COLO668 (cell line): Measurements from ENCODE around the gene DBET.
"Not testable (repeated sequence)": the region's sequence is repeated elsewhere in the genome, so short reads cannot be mapped to it uniquely, and the experiment has no call there.

Experiments used
- DNase-seq: peaks from one replicate; lab custom pipeline; 2025; ENCODE audit not compliant: unreplicated experiment; lab: John Stamatoyannopoulos, UW

The DBET gene

DNA sequence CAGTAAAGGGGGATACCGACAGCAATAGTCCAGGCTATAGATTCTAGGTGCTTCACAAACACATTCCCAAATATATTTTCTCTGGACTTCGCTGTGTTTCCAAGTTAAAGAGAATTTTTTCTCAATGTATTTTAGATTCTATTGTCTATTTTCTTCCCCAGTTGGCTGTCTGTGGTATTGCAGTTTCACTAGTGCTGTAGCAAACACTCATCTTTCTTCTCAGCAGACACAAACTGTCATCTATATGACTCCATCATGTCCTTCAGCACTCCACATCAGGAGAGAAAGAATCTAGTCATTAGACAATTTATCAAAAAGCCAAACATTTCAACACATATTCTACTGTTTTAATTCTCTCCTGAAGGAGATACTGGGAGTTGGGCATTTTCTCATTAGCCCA lies at the start of gene DBET:
Gene DBET, plus strand, starts transcription at position 161 of the 400 bp plus-strand sequence.
- not testable (repeated sequence) for DNase-seq

DNA sequence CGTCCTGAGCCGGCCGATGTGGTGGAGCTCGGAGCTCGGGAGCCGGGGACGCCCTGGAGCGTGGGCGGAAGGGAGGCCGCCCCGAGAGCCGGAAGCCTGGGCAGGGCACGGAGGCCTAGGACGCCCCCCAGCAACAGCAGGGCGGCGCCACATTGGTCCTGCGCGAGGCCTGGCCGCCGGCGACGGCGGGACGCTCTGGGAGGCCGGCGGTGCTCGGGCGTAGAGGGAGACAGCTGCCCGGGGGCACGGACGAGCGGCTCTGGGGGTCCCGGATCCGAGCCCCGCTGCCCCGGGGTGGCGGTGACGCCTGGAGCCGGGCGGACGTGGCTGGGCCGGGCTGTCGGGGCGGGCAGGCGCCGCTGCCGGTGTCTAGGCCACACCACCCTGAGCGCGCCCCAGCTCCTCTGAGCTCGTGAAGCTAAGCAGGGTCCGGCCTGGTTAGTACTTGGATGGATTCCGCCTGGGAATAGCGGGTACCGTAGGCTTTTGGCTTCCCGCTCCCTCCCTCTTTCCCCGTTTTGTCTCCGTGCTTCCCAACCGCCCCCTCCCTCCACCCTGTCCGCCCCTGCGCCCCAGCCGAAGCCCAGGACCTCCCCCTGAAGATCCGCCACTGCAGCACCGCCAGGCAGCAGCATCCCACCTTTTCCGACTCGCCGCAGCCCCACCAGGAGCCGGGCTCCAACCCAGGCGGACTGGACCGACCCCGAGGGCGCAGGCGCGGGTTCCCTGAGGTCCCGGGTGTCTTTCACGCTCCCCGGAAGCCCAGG lies 49.3 kb upstream of the DBET start:
- DNase-seq: no peak

DNA sequence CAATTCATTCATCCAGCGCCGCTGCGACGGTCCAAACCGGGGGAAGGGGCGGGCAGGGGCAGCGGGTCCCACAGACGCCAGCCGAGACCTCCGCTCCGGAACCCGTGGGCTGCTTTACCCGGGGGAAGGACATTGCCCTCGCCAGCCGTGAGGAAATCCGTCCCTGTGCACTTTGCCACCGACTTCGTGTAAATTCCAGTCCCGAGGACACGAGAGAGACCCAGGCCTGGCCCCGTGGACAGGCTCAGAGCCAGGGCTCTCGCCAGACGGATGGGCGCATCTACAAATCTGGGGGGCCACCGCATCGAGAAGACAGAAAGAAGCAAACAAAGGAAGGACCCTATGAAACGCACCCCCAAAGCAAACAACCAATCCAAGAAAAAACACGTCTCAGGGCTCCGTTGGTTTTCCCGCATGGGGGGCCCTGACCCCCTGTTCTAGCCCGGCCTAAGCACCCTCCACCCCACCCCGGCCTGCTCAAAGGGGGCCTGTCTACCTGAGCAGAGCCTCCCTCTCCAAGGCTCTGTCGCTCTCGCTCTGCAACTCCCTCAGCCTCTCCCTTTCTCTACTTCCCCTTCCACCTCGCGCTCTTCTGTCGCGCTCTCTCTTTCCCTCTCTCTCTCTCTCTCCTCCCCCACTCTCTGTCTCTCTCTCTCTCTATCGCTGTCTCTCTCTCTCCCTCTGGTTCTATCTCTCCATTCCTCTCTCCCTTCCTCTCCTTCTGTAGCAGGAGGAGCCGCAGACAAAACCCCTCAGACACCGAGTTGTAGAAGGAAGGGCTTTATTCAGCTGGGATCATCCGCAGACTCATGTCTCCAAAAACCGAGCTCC lies 48.5 kb upstream of the DBET start:
- no peak for DNase-seq

DNA sequence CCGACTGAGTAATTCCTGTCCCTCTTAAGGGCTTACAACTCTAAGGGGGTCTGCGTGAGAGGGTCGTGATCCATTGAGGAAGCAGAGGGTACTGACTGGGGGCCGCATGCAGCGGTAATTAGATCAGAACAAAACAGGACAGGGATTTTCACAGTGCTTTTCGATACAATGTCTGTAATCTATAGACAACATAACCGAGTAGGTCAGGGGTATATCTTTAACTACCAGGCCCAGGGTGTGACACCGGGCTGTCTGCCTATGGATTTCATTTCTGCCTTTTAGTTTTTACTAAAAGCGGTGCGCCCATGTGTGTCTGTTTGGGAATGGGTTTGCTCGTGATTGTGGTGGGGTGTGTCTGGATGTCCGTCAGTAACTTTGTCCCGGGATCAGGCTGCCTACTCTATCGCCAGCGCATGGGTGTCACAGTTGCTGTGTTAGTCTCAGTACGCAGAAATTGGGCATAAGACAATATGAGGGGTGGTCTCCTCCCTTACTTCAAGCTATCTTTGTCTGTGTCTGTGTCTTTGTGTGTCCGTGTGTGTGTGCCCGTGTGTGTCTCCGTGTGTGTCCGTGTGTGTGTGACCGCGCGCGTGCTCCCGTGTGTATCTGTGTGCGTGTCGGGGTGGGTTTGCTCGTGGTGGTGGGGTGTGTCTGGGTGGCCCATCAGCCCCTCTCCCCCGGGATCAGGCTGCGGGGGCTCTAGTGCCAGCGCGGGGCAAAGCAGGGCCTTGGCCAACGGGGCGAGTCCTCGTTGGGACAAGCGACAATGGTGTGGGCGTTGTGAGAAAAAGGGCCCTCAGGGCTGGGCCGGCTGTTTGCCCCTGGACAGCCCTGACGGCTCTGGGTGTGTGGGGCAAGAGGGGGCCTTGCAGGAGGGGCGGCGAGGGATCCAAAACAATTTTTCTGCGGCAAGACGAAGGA lies 47.7 kb upstream of the DBET start:
- DNase-seq: no peak

DNA sequence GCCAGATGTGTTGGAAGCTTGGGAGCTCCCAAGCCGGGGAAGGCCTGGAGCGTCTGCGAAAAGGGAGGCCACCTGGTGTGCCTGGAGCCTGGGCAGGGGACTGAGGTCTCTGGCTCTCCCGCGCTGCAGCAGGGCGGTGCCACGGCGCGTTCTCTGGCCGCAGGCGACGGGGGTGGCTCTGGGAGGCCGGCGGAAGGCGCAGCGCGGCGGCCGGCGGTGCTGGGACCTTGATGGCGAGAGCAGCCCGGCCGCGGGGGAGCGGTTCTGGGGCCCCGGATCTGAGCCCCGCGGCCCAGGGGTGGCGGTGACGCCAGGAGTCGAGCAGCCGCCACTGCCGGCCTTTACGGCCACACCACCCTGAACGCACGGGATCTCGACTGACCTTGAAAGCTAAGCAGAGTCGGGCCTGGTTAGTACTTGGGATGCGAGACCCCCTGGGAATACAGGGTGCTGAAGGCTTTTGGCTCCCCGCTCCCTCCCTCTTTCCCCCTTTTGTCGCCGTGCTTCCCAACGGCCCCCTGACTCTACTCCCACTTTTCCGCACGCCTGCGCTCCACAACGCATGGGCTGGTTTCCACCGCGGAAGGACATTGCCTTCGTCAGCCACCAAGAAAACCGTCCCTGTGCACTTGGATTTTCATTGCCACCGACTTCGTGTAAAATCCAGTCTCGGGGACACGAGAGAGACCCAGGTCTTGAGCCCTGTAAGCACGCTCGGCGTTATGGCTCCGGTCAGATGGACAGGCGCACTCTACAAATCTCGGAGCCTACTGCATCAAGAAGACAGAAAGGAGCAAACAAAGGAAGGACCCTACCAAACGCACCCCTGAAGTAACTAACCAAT lies 46.7 kb upstream of the DBET start:
- DNase-seq: no peak

DNA sequence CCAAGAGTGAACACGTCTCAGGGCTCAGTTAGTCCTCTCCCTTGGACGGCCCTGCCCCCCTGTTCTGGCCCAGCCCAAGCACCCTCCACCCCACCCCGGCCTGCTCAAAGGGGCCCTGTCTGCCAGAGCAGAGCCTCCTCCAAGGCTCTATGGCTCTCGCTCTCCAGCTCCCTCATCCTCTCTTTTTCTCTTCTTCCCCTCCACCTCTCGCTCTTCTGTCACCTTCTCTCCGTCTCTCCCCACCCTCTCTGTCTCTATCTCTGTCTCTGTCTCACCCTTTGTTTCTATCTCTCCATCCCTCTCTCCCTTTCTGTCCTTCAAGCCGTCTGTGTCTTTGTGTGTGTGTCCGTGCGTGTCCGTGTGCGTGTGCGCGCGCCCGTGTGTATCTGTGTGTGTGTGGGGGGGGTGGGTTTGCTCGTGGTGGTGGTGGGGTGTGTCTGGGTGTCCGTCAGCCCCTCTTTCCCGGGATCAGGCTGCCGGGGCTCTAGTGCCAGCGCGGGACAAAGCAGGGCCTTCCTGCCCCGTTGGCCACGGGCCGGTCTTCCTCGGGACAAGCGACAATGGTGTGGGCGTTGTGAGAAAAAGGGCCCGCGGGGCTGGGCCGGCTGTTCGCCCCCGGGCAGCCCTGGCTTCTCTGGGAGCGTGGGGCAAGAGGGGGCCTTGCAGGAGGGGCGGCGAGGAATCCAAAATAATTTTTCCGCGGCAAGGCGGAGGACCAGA lies 45.9 kb upstream of the DBET start:
- no peak for DNase-seq

DNA sequence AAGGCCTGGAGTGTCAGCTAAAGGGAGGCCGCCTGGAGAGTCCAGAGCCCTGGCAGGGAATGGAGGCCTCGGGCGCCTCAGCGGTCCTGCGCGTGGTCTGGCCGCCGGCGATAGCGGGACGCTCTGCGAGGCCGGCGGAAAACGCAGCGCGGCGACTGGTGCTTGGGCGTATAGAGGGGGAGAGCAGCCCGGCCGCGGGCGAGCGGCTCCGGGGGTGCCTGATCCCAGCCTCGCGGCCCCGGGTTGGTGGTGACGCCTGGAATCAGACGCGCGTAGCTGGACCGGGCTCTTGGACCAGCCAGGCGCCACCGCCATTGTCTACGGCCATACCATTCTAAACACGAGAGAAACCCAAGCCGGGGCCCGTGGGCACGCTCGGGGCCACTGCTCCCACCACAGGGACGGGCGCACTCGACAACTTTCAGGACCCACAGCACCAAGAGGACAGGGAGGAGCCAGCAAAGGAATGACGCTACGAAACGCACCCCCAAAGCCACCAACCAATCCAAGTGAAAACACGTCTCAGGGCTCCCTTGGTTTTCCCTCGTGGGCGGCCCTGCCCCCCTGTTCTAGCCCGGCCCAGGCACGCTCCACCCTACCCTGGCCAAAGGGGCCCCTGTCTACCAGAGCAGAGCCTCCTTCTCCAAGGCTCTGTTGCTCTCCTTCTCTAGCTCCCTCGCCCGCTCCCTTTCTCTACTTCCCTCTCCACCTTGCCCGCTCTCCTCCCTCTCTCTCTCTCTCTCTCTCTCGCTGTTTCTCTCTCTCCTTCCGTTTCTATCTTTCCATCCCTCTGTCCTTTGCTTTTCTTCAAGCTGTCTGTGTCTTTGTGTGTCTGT lies 45.1 kb upstream of the DBET start:
- no peak for DNase-seq

DNA sequence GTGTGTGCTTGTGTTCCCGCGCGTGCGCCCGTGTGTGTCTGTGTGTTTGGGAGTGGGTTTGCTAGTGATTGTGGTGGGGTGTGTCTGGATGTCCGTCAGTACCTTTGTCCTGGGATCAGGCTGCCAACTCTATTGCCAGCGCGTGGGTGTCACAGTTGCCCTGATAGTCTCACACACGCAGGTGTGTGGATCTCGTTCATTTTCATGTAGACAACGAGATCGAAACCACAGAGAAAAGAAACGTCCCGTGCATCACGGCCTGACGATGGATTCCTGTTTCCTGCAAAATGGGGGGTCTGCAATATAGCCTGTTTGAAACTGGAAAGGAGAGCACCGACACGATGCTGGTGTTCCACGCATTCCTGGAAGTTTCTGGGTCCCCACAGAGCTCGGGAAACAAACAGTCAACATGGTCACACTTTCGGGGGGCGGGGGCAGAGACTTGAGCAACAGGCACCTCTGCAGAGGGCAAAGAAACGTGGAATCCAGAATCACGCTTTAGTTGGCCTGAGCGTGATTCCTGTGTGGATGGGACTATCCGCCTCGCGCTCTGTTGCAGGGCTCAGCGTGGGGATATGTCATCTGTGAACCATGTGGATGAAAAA lies 44.3 kb upstream of the DBET start:
- not testable (repeated sequence) for DNase-seq

DNA sequence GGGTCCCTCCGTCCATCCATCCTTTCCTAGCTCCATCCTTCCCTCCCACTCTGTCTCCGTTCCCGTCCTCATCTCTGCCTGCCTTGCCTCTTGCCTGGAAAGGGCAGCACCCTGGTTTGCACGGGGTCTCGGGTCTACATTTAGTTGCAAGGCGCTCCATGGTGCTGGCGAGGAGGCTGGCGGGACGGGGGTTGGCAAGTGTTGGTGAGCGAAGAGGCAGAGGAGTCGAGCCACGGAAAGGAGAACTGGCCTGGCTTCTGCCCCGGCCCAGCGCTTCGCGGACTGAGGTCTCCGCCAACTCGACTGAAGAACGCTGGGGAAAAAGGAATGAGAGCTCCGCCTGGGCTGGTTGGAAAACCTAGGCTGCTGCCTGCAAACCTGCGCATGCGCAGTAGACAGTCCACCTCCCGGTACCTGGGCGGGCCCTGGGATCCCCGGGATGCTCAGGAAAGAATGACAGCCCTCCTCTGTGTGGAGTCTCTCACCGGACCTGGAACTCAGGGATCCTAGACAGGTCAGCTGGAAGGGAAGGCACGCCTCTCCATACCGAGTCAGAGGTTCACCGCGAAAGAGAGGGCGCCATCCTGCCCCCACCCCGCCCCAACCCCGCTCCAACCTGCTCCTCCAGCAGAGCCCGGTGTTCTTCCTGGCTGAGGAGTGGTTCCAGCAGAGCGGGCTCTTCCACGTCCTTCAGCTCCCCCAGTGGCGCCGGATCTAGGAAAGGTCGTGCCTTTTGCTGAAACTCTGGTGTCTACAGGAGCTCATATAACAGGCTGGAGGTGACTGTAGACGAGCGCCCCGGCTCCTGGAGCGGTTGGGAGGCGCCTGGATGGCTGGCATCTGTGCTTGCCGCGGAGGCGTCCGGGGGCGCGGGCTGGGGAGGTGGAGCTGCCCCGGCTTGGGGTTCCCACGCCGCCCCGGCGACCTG lies 43.2 kb upstream of the DBET start:
- no peak for DNase-seq

DNA sequence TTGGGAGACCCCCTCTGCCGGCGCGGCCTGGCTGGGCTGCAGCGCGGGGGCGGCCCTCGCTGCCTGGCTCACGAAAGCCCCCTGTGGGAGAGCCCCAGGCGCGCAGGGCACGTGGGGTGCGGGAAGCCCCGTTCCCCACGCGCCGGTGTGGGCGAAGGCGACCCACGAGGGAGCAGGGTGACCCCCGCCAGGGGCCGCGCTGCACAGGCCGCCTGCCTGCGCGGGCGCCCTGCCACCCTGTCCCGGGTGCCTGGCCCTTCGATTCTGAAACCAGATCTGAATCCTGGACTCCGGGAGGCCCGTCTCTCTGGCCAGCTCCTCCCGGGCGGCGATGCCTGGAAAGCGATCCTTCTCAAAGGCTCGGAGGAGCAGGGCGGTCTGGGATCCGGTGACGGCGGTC lies 42.3 kb upstream of the DBET start:
- not testable (repeated sequence) for DNase-seq

DNA sequence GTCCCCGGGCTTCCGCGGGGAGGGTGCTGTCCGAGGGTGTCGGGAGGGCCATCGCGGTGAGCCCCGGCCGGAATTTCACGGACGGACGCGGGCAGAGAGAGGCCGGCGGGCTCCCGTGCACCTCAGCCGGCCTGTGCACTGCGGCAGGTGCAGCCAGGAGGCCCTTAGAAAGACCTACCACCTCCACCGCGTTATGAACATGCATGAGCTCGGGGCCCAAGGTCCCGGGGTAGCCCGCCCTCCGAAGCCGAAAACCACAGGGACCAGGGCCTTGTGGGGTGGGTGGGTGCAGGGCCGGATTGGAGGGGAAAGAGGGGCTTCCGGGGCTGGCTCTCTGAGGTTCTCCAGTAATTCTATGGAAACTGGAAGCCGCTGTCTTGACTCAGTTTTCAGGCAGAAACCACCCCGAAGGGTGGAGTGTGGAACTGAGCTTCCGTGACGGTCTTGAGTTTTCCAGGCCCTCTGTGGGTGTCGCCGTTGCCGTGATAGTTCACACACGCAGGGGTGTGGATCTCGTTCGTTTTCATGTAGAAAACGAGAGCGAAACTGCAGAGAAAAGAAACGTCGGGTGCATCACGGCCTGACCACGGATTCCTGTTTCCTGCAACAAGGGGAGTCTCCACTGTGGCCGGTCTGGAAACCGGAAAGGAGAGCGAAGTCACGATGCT lies 41.6 kb upstream of the DBET start:
- not testable (repeated sequence) for DNase-seq

DNA sequence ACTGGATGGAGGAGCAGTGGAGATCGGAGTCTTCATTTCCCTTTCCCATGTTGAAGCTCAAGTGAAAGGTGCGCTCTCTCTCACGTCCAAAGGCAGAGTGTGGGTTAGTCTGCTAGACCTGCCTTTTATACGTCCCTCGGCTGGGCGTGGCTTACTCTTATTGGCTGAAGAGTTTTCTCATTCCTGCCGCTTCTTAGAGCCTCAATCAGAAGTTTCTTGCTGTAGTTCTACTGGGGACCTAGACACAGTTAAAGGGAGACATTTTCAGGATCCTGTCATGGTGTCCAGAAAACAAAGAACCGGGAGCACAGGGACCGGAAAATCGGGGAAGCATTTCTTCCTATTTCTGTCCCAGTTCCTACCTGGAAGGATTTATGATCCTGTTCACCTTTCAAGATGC lies 37.1 kb upstream of the DBET start, which contains the start of gene FRG2:
Gene FRG2, minus strand, starts transcription at position 101 of the 400 bp plus-strand sequence. Its CDS starts 52 bp downstream, at position 49.
- DNase-seq: not testable (repeated sequence)

DNA sequence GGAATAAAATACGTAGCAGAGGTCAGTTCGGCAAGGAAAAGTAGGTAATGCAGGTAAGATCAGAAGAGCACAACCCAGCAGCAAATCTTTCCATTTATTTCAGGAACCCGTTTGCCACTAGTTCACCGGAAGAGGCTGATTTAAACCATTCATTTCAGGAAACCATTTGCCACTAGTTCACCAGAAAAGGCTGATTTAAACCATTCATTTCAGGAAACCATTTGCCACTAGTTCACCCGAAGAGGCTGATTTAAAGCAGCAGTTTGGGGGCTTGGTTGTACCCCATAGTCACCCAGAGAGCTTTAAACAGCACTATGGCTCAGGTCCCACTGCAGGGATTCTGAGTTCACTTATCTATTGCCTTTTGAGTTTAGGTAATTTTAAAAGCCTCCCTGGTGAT lies 33.0 kb upstream of the DBET start:
- not testable (repeated sequence) for DNase-seq

DNA sequence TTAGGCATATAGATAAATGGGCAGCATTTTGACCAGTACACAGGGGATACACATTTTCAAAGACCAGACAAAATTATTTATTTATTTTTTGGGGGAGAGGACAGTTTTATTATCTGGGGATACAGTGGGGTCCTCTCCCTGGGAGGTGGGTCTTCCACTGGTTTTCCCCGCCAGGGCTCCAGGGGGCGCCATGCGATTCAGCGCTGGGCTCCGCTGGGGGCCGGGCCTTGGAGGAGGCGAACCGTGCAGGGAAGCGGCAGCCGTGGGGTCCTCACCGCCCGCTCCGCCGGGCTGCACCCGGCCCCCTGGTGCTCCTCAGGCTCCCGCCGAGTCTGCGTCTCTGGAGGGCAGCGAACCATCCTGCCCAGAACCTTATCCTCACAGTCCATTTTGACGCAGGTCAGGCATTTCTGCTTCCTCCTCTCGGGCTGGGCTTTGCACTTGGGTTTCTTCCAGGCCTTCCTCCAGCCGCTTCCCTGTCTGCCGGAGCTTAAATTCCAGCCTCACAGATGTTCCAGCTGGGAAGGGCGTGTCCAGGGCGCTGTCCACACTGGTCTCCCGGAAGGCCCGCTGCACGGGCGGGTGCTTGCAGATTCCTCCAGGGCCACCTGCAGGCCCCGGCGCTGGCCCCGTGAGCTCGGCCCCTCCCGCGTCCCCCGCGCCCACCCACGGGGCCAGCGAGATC lies 26.5 kb upstream of the DBET start:
- not testable (repeated sequence) for DNase-seq

DNA sequence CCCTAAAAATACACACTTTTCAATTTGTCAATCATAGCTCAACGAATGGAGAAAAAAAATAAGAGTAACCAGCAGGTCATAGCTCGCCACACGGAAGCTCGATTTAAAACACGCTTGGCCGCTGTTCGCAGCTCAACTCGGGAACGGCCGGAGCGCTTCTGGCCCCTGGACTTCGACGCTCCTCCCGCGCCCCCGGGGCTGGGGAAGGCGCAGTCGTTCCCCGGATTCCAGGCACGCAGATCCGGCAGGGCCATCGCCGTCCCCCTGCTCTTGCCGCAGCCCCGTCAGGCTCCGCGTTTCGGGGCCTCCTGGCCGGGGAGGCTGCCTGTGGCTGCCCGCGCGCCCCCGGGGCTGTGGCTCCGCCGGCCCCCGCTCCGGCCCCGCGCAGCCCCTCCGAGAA lies 23.4 kb upstream of the DBET start:
- not testable (repeated sequence) for DNase-seq

DNA sequence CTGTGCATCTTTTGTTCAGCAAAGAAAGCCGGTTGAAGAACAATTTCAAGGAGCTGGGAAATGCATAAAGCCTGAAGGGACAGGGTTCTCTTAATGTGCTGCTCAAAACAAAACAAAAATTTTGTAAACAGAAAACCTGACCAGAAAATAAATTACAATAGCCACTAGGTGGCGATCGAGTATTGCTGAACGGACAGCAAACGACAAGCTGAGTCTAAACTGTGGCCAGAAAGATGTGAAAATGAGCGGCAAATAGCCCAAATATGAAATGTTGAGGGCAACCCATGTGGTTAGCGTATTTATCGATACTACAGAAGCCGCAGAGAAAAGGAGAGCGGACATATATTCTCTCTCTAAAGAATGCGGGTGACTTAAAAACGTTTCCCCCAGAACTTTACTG lies 16.7 kb upstream of the DBET start:
- not testable (repeated sequence) for DNase-seq
